OCI-LY7 (cell line): ENCODE data around the gene PRKAR2A. TPM values are rescaled to one million over a fixed set of nuclear protein-coding genes. Genes with fewer than 3 reads are reported as not detected.

Source experiments
- BruUV-seq: library from RNA; stranded (reverse); fragments of 400-500 nt; replicated peaks from 2 replicates; lab custom pipeline; 2021; lab: Mats Ljungman, UMichigan
- CTCF ChIA-PET: fragments of 300-600 bp; sonication (Branson Sonifier 250); formaldehyde crosslinking; loops from one replicate; lab custom pipeline; 2022; ENCODE audit warnings: antibody characterized with exemption; ENCODE audit not compliant: unreplicated experiment; lab: Charles Lee
- POLR2A ChIA-PET: fragments of 300-600 bp; sonication (Branson Sonifier 250); formaldehyde crosslinking; loops from one replicate; lab custom pipeline; 2022; ENCODE audit warnings: antibody characterized with exemption; lab: Charles Lee
- DNase-seq: peaks from one replicate; pipeline ENCODE4 v3.0.0-alpha.2; 2015; ENCODE audit warnings: low spot score
- H2AFZ ChIP-seq: fragments of 200-600 bp; sonication (generic), shearing (Covaris generic); 2 replicates; pipeline ENCODE4 v1.6.1; 2014; ENCODE audit warnings: mild to moderate bottlenecking, antibody characterized with exemption, low read length, moderate library complexity
- H3K27ac ChIP-seq: fragments of 200-600 bp; sonication (generic); 2 replicates; pipeline ENCODE4 v1.5.1; 2014; ENCODE audit warnings: mixed run types, low read depth, mild to moderate bottlenecking, moderate library complexity, low read length, inconsistent platforms; ENCODE audit not compliant: poor library complexity, severe bottlenecking
- H3K36me3 ChIP-seq: fragments of 200-600 bp; sonication (generic); 2 replicates; pipeline ENCODE4 v1.6.1; 2014; ENCODE audit warnings: mild to moderate bottlenecking, antibody characterized with exemption, low read length, moderate library complexity, mixed read lengths; ENCODE audit not compliant: insufficient read depth
- H3K4me1 ChIP-seq: fragments of 200-600 bp; sonication (generic); 2 replicates; pipeline ENCODE4 v1.5.1; 2014; ENCODE audit warnings: mild to moderate bottlenecking, low read length; ENCODE audit not compliant: insufficient read depth, poor library complexity, severe bottlenecking
- H3K4me2 ChIP-seq: fragments of 200-600 bp; sonication (generic); 2 replicates; pipeline ENCODE4 v1.6.1; 2014; ENCODE audit warnings: mild to moderate bottlenecking, low read length
- H3K4me3 ChIP-seq: fragments of 200-600 bp; sonication (generic); 2 replicates; pipeline ENCODE4 v1.5.1; 2014; ENCODE audit warnings: mild to moderate bottlenecking, low read depth, low read length; ENCODE audit not compliant: poor library complexity, severe bottlenecking
- H3K79me2 ChIP-seq: fragments of 200-600 bp; sonication (generic); 2 replicates; pipeline ENCODE4 v1.6.1; 2016; ENCODE audit warnings: low read depth, mild to moderate bottlenecking, low read length, moderate library complexity, mixed read lengths; ENCODE audit not compliant: insufficient read depth
- H3K9me2 ChIP-seq: fragments of 200-600 bp; sonication (generic); 2 replicates; pipeline ENCODE4 v1.6.1; 2016; ENCODE audit warnings: mild to moderate bottlenecking, low read length, mixed read lengths; ENCODE audit not compliant: insufficient read depth
- H3K9me3 ChIP-seq: fragments of 200-600 bp; sonication (generic); 2 replicates; pipeline ENCODE4 v1.6.1; 2014; ENCODE audit warnings: mild to moderate bottlenecking, mixed run types, low read length, mixed read lengths
- H4K20me1 ChIP-seq: fragments of 200-600 bp; sonication (generic); 2 replicates; pipeline ENCODE4 v1.6.1; 2014; ENCODE audit warnings: mild to moderate bottlenecking, antibody characterized with exemption, low read length, moderate library complexity, mixed read lengths; ENCODE audit not compliant: insufficient read depth
- CTCF ChIP-seq: fragments of 200-600 bp; sonication (generic); conservative IDR thresholded peaks from 2 replicates; pipeline ENCODE4 v1.5.1; 2014; ENCODE audit warnings: mild to moderate bottlenecking, antibody characterized with exemption, low read length, moderate library complexity, mixed read lengths
- EZH2phosphoT487 ChIP-seq: fragments of 200-600 bp; sonication (generic); IDR thresholded peaks from 2 replicates; pipeline ENCODE4 v1.6.1; 2018; ENCODE audit warnings: low read depth, borderline replicate concordance, mild to moderate bottlenecking, mixed run types, antibody characterized with exemption, low read length, moderate library complexity, mixed read lengths
- intact Hi-C: fragments of 100-400 bp; cut with micrococcal nuclease; formaldehyde crosslinking; loops from one replicate; pipeline ENCODE4 v1.10.0; 2022; ENCODE audit not compliant: unreplicated experiment
- total RNA-seq, 2 experiments: library from RNA; depleted of rRNA in 1 of 2; stranded (reverse); fragments of >200 nt in 1 of 2; shearing (Covaris generic) in 1 of 2; gene quantifications; 2 replicates each; pipeline ENCODE4 v1.2.3, GENCODE V29; 2014 to 2022

PRKAR2A gene
- total RNA-seq, 2 experiments from 2014 or later = 16.0 to 22.4 TPM

GRCh38 chr3:48894516-48894915 is 46.8 kb upstream of the PRKAR2A start:
- intact Hi-C loops = no loop called here
- no peaks in the 10 kb centered on the region for H3K9me2 ChIP-seq
- peaks cover 21% of the 10 kb centered on the region for H3K4me1 ChIP-seq
- TF ChIP-seq EZH2phosphoT487 (no peak), CTCF (no peak)
- BruUV-seq = no TSS peak
- no peak overlapping the region for H3K4me3 ChIP-seq
- H3K27ac ChIP-seq = no peak overlapping the region
- DNase-seq = no peak
- no peak overlapping the region for H2AFZ ChIP-seq
- ChIA-PET POLR2A (interaction anchor here (0.6 to 0.7 kb wide), 2 partner anchors 18 to 23 kb away, joined by 7 to 10 read pairs; no protein-coding TSS in a partner anchor), CTCF (no interaction called here)
- no peak overlapping the region for H3K4me2 ChIP-seq
- no peaks in the 10 kb centered on the region for H4K20me1 ChIP-seq
- H3K79me2 ChIP-seq = no peaks in the 10 kb centered on the region; the same call in 1 of the 2 replicates
- H3K9me3 ChIP-seq = no peaks in the 10 kb centered on the region
- no peaks in the 10 kb centered on the region for H3K36me3 ChIP-seq

GRCh38 chr3:48891606-48892005 is 43.9 kb upstream of the PRKAR2A start:
- no peak overlapping the region for H3K4me3 ChIP-seq
- H3K4me2 ChIP-seq = no peak overlapping the region
- ChIA-PET CTCF (no interaction called here), POLR2A (no interaction called here)
- no peak for TF ChIP-seq EZH2phosphoT487
- TF ChIP-seq CTCF = no peak
- H3K79me2 ChIP-seq = no peaks in the 10 kb centered on the region
- no peaks in the 10 kb centered on the region for H3K9me2 ChIP-seq
- H2AFZ ChIP-seq = no peak overlapping the region
- H3K27ac ChIP-seq = no peak overlapping the region
- no peaks in the 10 kb centered on the region for H3K9me3 ChIP-seq
- no peak for DNase-seq
- no peaks in the 10 kb centered on the region for H4K20me1 ChIP-seq
- intact Hi-C loops = no loop called here
- BruUV-seq = no TSS peak
- H3K36me3 ChIP-seq = no peaks in the 10 kb centered on the region
- H3K4me1 ChIP-seq = no peaks in the 10 kb centered on the region

DNA sequence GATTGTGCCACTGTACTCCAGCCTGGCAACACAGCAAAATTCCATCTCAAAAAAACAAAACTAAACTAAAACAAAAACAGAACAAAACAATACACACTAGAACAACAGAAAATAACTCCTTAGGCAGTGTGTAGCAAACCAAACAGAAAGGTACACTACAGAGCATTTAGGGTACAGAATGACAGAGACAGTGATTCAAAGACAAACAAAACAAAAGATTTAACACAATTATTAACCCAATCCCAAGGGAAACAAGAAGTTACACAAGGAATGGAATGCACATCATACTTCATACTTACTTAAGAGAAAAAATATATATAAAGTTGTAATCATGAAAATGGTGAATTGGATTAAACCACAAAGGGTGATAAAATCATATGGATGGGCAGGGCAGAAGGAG is 38.1 kb upstream of the PRKAR2A start:
- no TSS peak for BruUV-seq

More for the DNA sequence above, 38.1 kb upstream of the PRKAR2A start:
- DNase-seq = no peak
- no peaks in the 10 kb centered on the region for H3K79me2 ChIP-seq
- H3K4me2 ChIP-seq = no peak overlapping the region
- H3K4me3 ChIP-seq = no peak overlapping the region
- TF ChIP-seq EZH2phosphoT487 (no peak), CTCF (no peak)
- CTCF ChIA-PET = no interaction called here
- no peaks in the 10 kb centered on the region for H3K9me2 ChIP-seq
- H2AFZ ChIP-seq = no peak overlapping the region
- no peaks in the 10 kb centered on the region for H4K20me1 ChIP-seq
- H3K27ac ChIP-seq = no peak overlapping the region
- H3K9me3 ChIP-seq = no peaks in the 10 kb centered on the region
- H3K36me3 ChIP-seq = peaks cover 9% of the 10 kb centered on the region; the same call in 1 of the 2 replicates
- POLR2A ChIA-PET = interaction anchor here (0.6 kb wide), 2 partner anchors 51 to 442 kb away, joined by 5 to 10 read pairs; no protein-coding TSS in a partner anchor
- H3K4me1 ChIP-seq = no peaks in the 10 kb centered on the region
- intact Hi-C loops = no loop called here
